ENCODE measurements around the gene GRK5.
"Not testable (repeated sequence)": the region's sequence is repeated elsewhere in the genome, so short reads cannot be mapped to it uniquely, and the experiment has no call there.

The GRK5 gene

GRCh38 chr10:119225083-119225658 lies 17.8 kb downstream of the GRK5 start:
- no peak for DNase-seq

GRCh38 chr10:119227825-119228224 lies 20.5 kb downstream of the GRK5 start:
- no peak for DNase-seq

GRCh38 chr10:119231654-119232053 lies 24.3 kb downstream of the GRK5 start:
- no peak for DNase-seq

- DNase-seq = not testable (repeated sequence)
Measured at GRCh38 chr10:119232439-119232838, 25.1 kb downstream of the GRK5 start.

GRCh38 chr10:119233123-119233820 lies 25.9 kb downstream of the GRK5 start:
- DNase-seq = no peak

GRCh38 chr10:119233821-119234220 lies 26.4 kb downstream of the GRK5 start:
- DNase-seq = no peak

GRCh38 chr10:119235356-119235755 lies 28.0 kb downstream of the GRK5 start:
- DNase-seq = no peak

GRCh38 chr10:119237722-119238436 lies 30.5 kb downstream of the GRK5 start:
- no peak for DNase-seq

GRCh38 chr10:119238577-119238976 lies 31.2 kb downstream of the GRK5 start:
- no peak for DNase-seq

GRCh38 chr10:119239015-119239414 lies 31.6 kb downstream of the GRK5 start:
- not testable (repeated sequence) for DNase-seq

- not testable (repeated sequence) for DNase-seq
Measured at GRCh38 chr10:119239630-119240029, 32.3 kb downstream of the GRK5 start.

- no peak for DNase-seq
Measured at GRCh38 chr10:119241066-119241465, 33.7 kb downstream of the GRK5 start.

- DNase-seq = no peak
Measured at GRCh38 chr10:119242186-119242585, 34.8 kb downstream of the GRK5 start.

GRCh38 chr10:119243488-119243887 lies 36.1 kb downstream of the GRK5 start:
- no peak for DNase-seq

GRCh38 chr10:119243967-119244366 lies 36.6 kb downstream of the GRK5 start:
- DNase-seq = no peak

- no peak for DNase-seq
Measured at GRCh38 chr10:119245272-119245671, 37.9 kb downstream of the GRK5 start.

- no peak for DNase-seq
Measured at GRCh38 chr10:119246862-119247549, 39.6 kb downstream of the GRK5 start.

- no peak for DNase-seq
Measured at GRCh38 chr10:119247550-119247894, 40.2 kb downstream of the GRK5 start.

GRCh38 chr10:119248184-119248583 lies 40.8 kb downstream of the GRK5 start:
- DNase-seq = no peak

GRCh38 chr10:119248681-119249080 lies 41.3 kb downstream of the GRK5 start:
- DNase-seq = no peak

GRCh38 chr10:119250641-119251314 lies 43.4 kb downstream of the GRK5 start:
- no peak for DNase-seq

- DNase-seq = no peak
Measured at GRCh38 chr10:119251315-119251708, 43.9 kb downstream of the GRK5 start.

- DNase-seq = no peak
Measured at GRCh38 chr10:119252051-119252465, 44.7 kb downstream of the GRK5 start.
